GM21717 (cell line): ENCODE results near the gene ENG.
"Not testable (repeated sequence)": the region's sequence is repeated elsewhere in the genome, so short reads cannot be mapped to it uniquely, and the experiment has no call there.

Experiments used
- ATAC-seq: cut with Tn5 transposase; IDR thresholded peaks from one replicate; pipeline ENCODE4 v1.9.1; 2021; ENCODE audit warnings: mild to moderate bottlenecking, moderate library complexity; ENCODE audit not compliant: unreplicated experiment

The ENG gene

DNA sequence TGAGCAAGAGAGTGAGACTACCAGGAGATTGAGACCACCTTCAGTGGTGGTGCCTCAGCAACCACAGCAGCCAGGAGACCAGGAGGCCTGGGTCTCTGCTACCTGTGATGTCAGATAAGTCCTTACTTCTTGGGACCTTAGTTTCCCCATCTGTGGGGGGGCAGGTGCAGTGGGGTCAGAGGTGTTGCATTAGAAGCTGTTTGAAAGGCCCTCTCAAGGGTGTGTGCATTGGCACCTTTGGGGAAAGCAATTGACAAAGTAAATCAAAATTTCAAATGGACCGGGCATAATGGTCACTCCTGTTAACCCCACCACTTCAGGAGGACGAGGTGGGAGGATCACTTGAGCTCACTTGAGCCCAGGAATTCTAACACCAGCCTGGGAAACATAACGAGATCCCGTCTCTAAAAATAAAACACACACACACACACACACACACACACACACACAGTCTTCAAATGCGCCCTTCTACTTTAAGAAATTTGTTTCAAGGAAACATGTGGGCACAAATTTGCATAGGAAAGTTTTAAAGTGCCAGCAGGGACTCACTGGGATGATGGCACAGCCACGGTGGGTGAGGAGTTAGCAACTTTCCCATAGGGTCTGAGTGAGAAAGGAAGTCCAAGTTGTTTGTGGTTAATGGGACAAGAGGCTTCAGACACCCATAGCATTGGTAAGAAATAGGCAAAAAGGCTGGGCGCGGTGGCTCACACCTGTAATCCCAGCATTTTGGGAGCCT lies 24.4 kb upstream of the ENG start:
- ATAC-seq: no peak

DNA sequence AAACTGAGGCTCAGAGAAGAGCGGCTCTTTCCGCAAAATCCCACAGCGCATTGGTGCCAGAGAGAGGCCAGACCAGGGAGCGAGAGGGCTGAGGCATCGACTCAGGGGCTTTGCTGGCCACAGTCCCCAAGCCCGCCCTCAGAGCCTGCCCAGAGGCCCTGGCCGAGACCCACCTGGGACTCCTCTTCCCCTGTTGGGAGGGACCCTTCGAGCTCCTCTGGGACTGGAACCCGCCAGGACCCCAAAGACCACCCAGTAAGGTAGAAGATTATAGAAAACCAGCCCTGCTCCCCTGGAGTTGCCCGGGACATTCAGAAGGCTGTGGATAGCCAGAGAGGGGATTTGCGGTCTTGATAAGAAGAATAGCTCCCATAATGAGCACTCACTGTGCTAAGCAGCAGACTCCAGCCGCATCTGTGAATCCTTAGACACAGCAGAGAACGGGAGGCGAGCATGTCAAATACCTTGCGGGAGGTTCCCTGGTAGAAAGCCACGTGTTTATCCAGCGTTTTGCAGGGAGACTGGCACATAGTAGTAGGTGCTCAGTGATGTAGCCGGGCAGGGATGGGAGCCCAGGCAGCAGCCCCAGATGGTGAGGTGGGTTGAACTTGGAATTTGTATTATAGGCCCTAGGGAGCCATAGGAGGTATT lies 23.7 kb upstream of the ENG start:
- ATAC-seq: no peak

DNA sequence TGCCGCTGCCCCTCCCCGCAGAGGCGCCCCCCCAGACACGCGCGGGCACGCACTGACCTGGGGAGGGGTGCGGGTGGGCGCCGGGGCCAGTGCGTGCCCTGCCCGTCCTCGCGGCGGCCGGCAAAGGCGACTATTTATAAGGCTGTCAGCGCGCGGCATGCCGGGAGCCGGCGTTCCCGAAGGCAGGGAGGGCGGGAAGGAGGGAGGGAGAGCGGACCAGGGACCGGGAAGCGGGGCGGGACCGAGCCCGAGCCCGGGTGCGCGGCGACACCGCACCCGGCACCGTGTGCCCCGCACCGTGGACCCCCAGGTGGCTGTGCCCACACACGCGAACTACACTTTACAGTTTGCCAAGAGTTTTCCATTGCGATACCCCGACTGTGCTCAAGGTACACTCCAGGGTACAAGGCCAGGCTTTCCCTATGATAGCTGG lies 23.1 kb upstream of the ENG start, which contains the start of gene AK1:
Gene AK1, minus strand, starts transcription at position 110 of the 433 bp plus-strand sequence. CDS start 3,058 bp downstream, outside the sequence.
- ATAC-seq: no peak

DNA sequence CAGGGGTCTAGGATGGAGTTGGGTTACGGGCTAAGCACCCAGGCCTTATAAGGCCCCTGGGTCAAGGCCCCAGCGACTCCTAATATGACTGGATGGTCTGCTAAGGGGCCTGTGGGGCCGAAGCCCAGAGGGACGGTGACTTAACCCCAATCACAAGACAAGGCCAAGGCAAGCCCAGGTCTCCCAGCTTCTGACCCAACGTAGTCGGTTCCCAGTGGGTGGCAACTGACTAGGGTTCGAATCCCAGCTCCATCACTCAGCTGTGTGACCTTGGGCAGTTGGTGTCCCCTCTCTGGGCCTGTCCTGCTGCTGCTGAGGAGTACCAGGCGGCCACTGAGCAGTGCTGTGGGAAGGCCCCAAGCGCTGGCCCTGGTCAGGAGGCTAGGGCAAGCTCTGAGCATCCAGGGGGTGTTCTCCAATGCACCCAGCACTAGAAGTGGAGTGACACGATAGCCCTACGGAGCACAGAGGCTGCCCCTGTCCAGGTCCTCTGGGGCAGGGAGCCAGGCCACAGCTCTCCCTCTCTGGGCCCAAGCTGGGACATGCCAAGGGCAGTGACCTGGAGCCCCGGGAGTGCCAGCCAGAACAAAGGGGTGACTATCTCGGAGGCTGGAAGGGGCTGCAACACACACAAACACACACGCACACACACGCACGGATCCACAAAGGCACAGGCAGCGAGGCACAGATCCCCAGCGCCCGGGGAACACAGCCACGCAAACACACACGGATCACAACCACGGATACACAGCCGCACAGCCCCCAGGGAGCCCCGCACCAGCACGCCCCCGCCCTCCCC lies 22.5 kb upstream of the ENG start:
- no peak for ATAC-seq

DNA sequence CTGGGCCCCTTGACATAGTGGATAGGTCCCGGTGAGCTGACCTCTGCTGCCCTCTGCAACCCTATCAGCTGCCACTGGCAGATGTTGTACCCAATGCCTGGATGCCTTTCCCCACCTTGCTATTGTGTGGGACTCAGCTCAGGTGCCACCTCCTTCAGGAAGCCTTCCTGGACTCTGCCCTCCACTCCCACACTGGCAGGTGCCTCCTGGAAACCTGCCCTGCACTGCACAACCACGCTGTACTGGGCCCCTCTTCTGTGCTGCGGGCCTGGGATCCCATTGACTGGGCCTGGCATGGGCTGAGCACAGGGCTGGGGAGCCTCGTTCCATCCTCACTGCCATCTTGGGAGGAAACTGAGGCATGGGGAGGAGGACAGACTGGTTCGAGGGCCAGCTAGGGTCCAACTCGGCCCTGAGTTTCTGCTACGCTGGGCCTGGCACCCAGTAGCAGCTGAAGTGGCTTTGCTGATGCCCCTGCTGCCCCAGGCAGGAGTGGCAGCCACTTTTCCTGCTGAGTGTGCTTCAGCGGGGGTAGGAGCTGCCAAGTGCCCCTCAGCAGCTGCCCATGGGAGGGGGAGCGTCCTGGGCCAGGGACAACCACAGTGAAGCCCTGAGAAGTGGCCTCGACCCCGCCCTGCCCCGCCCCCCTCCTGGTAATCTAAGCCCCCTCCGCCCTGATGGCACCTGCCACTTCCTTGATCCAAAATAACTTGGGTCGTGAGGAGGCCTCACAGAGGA lies 21.7 kb upstream of the ENG start:
- ATAC-seq: no peak

DNA sequence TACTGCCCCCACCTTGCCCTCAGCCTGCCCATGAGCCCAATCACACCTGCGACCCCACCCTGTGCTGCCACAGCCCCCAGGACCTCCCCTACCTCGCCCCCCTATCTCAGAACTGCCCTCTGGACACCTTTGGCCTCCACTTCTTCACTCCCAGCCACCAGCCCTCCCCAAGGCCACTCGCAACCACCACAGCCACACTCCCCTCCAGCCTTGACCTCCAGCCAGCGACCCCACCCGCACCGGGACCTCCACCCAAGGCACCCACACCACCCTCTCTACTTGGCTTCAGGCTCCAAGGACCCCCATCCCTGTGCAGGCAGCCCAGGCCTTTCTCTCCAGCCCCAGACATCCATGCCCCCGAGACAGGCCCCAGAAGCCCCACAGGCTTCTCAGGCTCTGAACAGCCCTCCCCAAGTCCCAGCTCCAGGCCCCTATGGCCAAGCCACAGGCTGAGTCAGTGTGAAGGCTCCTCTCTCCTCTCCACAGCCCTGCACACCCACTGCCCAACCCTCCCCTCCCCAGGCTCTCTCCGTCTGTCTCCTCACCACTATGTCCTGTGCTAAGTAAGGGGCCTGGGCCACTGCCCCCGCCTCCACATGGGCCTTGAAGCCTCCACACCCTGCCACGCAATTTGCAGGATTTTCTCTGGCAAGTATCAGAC lies 21.0 kb upstream of the ENG start:
- no peak for ATAC-seq

DNA sequence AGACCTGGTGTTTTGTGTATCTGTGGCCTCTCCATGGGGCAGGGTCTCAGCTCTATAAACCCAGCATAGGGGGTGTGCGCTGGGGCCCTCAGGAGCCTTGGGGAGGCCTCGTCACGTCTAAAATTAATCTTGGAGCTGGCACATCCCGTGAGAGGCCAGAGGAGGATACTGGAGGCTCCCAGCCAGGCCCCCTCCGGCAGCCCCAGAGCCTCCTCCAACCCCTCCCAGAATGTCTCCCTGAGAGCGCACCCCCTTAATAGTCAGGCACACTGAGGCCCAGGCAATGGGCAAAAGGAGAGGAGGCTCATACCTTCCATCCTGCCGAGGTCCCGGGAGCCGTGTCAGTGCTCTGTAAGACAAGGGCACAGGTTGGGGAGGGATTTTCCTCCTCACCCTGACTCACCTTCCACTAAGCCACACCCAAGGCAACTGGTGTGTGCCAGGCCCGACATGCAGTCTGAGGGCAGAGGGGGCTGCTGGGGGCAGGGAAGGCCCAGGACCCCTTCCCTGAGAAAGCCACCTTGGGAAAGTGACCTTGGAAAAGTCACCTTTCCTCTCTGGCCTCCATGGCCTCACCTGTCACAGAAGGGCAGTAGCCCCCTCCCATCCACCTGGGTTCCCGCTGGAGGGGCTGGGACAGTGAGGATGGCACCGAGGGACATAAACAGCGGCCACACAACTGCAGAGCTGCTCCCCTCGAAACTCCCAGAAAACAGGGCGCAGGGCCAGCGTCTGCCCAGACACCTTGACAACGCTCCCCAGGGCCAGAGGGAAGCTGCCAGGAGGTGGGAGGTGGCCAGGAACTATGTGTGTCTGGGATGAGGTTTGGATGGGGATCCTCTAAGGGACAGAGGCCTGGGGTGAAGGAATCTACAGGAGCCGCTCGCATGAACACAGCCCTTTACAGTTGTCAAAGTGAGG lies 20.1 kb upstream of the ENG start:
- no peak for ATAC-seq

DNA sequence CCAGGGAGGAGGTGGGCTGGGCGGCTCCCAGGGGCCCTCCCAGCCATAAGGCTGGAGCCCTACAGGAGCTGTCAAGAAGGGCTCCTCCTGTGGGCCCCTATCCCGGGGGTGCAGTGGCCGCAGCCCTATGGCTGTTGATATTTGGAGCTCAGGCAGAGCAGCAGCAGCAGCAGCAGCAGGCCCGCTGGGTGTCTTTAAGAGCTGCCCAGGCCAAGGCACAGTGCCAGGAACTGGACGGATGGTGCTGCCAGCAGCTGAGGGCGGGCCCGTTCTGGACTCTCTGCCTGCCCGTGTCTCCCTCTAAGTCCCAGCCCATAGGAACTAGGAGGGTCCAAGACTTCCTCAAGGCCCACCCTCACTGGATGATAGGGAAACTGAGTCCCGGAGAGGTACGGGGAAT lies 19.4 kb upstream of the ENG start:
- ATAC-seq: no peak

DNA sequence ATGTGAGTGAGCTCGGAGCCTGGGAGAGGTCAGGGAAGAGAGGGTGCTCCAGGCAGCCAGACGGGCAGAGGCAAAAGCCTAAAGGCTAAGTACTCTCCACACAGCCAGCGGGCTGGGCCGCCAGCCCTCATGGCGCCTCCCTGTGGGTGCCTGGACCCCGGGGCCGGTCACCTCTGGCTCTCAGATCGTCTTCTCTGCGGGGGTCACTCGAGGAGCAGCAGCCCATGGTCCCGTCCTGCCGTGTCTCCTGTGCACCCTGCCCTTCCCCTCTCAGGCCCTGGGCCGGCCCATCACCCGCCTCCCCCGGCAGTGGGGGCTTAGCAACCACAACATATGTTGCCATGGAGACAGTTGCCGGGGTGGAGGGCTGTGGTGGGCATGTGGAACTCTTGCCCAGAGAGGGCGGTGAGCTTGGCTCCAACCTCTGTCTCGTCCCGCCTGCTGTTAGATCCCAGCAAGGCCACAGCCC lies 18.8 kb upstream of the ENG start:
- no peak for ATAC-seq

DNA sequence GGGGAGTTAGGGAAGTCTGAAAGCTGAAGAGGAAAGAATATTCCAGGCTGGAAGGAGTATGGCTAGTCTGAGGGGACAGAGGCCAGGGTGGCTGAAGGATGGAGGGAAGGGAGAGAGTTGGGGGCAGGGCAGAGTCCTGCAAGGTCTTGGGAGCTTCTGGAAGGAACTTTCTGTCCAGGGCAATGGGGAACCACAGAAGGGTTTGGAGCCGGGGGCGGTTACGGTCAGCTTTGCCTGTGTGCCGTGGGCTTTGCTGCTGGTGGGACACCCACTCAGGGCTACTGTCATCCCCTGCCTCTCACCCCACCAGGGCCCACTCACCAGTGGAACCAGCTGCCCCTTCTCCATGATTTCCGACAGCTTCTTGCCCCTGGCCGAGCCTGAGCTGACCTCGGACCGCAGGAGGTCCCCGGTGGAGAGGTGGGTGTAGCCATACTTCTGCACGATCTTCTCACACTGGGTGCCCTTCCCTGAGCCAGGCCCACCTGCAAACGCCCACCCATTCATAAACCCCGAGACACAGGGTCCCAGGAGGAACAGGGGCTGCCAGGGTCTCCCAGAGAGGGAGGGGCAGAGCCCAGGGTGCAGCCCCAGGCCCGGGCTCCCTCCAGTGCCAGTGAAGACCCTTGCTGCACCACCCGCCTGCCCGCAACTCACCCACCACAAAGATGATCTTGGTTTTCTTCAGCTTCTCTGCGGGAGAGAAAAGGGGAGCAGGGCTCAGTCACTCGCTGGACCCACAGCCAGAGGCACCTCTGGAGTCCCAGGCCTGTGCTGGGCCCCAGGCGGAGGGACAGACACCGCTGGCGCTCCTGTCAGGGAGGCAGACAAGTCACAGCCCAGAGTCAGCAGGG lies 18.1 kb upstream of the ENG start:
- ATAC-seq: no peak

DNA sequence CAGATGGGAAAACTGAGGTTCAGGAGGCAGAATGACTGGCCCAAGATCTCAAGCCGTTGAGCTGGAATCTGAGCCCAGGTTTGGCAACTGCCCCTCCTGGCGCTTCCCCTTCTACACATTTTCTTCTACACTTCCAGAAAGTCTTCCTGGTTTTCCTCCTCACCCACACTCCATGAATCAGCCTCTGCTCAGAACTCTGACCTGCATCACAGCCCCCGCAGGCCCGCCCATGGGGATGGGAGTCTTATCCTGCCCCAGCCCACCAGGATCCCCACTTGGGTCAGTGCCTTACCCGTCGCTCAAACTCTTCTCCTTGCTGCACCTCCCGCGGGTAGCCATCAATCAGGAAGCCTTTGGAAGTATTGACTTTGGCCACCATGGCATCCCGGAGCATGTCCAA lies 17.1 kb upstream of the ENG start:
- ATAC-seq: no peak

DNA sequence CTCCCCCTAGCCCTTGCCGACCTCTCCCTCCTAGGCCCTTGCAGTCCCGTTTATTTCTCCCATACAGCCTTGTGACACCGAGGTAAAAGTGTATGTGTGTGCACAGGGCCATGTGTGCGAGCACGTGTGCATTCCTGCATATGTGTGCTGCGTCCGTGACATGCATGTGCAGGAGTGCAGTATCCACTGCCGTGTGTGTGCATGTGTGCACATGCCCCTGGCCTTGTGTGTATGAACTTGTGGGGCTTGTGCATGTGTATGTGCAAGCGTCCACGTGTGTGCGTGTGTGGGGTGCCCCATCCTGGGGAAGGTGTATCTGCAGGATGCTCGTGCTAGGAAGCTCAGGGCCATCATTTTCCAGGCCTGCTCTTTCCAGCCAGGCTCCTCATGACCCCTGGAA lies 16.4 kb upstream of the ENG start:
- no peak for ATAC-seq

DNA sequence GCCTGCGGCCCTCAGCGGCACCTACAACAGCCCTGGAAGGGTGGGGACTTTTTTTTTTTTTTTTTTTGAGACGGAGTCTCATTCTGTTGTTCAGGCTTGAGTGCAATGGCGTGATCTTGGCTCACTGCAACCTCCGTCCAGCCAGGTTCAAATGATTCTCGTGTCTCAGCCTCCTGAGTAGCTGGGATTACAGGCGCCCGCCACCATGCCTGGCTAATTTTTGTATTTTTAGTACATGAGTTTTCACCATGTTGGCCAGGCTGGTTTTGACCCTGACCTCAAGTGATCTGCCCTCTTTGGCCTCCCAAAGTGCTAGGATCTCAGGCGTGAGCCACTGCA lies 15.7 kb upstream of the ENG start:
- ATAC-seq: not testable (repeated sequence)

DNA sequence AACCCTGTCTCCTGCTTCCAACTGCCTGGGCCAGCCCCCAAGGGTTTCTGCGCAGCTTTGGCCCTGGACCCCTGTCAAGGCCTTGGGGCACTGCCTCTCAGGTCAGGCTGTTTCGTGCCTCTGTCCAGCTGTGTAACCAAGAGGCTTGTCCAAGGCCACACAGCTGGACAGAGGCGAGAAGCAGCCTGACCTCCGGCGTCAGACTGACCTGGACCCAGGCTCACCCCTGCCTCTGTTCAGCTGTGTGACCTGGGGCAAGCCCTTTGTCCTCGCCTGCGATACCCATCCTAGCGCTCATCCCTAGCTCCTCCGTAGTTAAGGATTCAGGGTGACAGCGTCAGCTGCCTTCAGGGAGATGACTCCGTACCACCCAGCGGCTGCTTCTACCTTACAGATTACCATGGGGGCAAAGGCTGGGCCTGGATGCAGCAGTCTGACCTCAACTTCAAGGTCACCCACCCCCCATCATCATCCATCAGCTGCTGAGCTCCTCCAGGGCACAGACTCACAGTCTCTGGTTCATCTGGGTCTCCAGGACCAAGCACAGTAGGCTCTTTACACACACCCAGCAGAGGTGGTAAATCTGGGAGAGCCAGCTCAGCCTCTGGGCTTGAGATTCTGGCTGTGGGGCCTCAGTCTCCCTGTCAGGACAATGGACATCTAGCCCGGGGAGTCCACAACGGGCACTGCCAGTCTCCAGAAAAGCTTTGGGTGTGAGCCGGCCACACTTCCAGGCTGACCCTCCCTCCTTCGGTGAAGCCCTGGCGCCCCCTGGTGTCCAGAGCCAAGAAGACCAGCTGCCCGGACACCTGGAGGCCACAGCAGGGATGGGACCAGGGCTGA lies 15.1 kb upstream of the ENG start:
- no peak for ATAC-seq

DNA sequence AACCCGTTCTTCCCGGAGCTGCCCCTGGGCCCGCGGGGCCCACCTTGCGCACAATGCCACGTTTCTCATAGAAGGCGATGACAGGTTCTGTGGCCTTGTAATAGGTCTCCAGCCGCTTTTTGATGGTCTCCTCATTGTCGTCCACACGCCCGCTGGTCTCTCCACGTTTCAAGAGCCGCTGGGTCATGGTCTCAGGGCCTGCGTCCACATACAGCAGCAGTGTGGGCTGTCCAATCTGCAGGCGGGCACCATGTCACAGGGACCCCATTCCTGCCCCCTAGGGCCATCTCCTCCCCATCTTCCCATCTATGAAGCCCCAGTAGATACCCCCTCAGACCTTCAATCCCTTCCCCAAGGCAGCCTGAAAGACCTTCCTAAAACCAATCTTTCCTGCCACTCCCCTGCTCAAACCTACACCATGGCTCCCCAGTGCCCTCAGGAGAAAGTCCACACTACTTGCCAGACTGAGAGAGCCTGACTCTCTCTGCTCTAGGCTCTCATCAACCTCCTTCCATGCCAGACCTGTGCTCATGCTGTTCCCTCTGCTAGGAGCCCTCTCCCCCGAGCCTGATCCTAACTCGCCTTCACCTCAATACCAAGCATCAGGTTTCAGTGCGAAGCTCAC lies 13.9 kb upstream of the ENG start:
- no peak for ATAC-seq

DNA sequence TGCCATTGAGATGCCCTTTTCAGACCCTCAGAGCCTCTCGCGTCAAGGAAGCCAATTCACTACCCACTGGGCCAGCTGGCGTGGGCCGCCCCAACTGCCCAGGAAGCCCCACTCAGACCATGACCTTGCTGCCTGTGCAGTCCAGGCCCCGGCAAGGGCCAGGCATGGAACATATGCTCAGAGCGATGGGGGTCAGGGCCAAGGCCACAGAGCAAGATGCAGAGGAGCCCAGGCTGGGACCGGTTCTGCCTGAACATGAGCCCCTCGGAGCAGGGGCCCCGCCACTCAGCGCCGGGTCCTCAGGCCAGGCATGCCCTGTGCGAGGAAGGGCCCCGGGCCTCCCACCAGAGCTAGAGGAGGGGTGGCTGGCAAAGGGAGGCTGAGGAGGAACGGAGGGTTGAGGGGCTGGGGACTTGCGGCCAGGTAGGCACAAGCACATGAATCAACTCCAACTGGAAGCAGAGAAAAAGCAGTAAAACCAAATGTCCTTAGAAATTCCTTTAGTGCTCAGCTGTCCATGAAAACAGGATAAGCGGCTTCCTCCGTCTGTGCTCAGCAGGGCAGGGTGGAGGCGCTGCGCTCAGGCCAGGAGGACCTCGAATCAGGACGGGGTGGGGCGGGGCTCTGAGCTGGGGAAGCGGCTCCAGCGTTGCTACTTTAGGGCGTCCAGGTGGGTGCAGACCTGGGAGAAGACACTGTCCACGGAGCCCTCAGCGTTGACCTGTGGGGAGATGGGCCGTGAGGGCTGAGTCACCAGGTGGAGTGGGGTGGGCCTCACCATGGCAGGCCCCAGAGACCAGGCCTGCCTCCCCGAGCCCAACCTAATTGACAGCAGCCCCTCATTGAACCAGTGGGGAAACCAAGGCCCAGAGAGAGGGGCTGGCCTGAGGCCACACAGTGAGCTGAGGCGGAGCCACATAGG lies 13.2 kb upstream of the ENG start:
- no peak for ATAC-seq
